Liver (tissue), 9 donors: ENCODE measurements around the gene HIVEP3. TPM values are rescaled to one million over a fixed set of nuclear protein-coding genes. Genes with fewer than 3 reads are reported as not detected.

Source experiments
- DNase-seq: peaks from one replicate; pipeline ENCODE4 v3.0.0-alpha.2; 2017; ENCODE audit warnings: low spot score
- H3K27ac ChIP-seq, 2 donors: one replicate each; pipeline ENCODE4 v1.7.0; 2013; ENCODE audit warnings: inconsistent platforms in 2 of 2, low read length in 2 of 2, control low read depth in 1 of 2, low read depth in 1 of 2, mild to moderate bottlenecking in 1 of 2
- H3K27me3 ChIP-seq, 4 donors: one replicate each; pipeline versions ENCODE4 v1.6.1 to v1.7.0; 2013; ENCODE audit warnings: low read length in 3 of 4, inconsistent platforms in 1 of 4, mild to moderate bottlenecking in 1 of 4, moderate library complexity in 1 of 4; ENCODE audit not compliant: control insufficient read depth in 4 of 4, insufficient read depth in 4 of 4
- H3K36me3 ChIP-seq, 4 donors: one replicate each; pipeline versions ENCODE4 v1.6.1 to v1.7.0; 2013; ENCODE audit warnings: low read length in 3 of 4, mild to moderate bottlenecking in 3 of 4, low read depth in 1 of 4, moderate library complexity in 1 of 4; ENCODE audit not compliant: control insufficient read depth in 4 of 4, insufficient read depth in 3 of 4
- H3K4me1 ChIP-seq, 4 donors: one replicate each; pipeline versions ENCODE4 v1.6.1 to v1.7.0; 2013; ENCODE audit warnings: low read length in 3 of 4, mild to moderate bottlenecking in 3 of 4, moderate library complexity in 1 of 4; ENCODE audit not compliant: control insufficient read depth in 4 of 4, insufficient read depth in 4 of 4
- H3K4me3 ChIP-seq, 3 donors: one replicate each; pipeline versions ENCODE4 v1.6.1 to v1.7.0; 2013; ENCODE audit warnings: low read length in 3 of 3, control low read depth in 1 of 3, low read depth in 1 of 3, mild to moderate bottlenecking in 1 of 3
- H3K9ac ChIP-seq, 2 donors: one replicate each; pipeline ENCODE4 v1.7.0; 2013; ENCODE audit warnings: low read length in 2 of 2, mild to moderate bottlenecking in 2 of 2, moderate library complexity in 2 of 2, control low read depth in 1 of 2, low read depth in 1 of 2
- H3K9me3 ChIP-seq, 4 donors: one replicate each; pipeline versions ENCODE4 v1.6.1 to v1.7.0; 2013; ENCODE audit warnings: low read length in 3 of 4; ENCODE audit not compliant: control insufficient read depth in 4 of 4
- EGR1 ChIP-seq, 2 donors: IDR thresholded peaks; 2 replicates each; pipeline ENCODE4 v1.6.1; 2016 to 2018; ENCODE audit warnings: antibody characterized with exemption in 2 of 2, low read depth in 2 of 2
- FOXA2 ChIP-seq: IDR thresholded peaks from 2 replicates; pipeline ENCODE4 v1.6.1; 2016; ENCODE audit warnings: antibody characterized with exemption
- GABPA ChIP-seq, 2 donors: IDR thresholded peaks in 1 of 2; conservative IDR thresholded peaks in 1 of 2; 2 replicates each; pipeline ENCODE4 v1.6.1; 2016; ENCODE audit warnings: antibody characterized with exemption in 2 of 2, mild to moderate bottlenecking in 1 of 2, moderate library complexity in 1 of 2
- HNF4A ChIP-seq, 2 donors: conservative IDR thresholded peaks; 2 replicates each; pipeline ENCODE4 v1.6.1; 2016; ENCODE audit warnings: antibody characterized with exemption in 2 of 2, mild to moderate bottlenecking in 2 of 2
- JUND ChIP-seq, 2 donors: IDR thresholded peaks; 2 replicates each; pipeline ENCODE4 v1.6.1; 2016; ENCODE audit warnings: antibody characterized with exemption in 2 of 2
- NR2F2 ChIP-seq: IDR thresholded peaks from 2 replicates; pipeline ENCODE4 v1.6.1; 2016; ENCODE audit warnings: antibody characterized with exemption
- RXRA ChIP-seq, 2 donors: IDR thresholded peaks; 2 replicates each; pipeline ENCODE4 v1.6.1; 2017 to 2018; ENCODE audit warnings: antibody characterized with exemption in 2 of 2, mild to moderate bottlenecking in 1 of 2
- TAF1 ChIP-seq: conservative IDR thresholded peaks from 2 replicates; pipeline ENCODE4 v1.6.1; 2016; ENCODE audit warnings: antibody characterized with exemption, mild to moderate bottlenecking
- YY1 ChIP-seq: IDR thresholded peaks from 2 replicates; pipeline ENCODE4 v1.6.1; 2016; ENCODE audit warnings: antibody characterized with exemption, mild to moderate bottlenecking
- WGBS: extraction: QIAGEN DNeasy Blood & Tissue Kit; methylation state at CpG from one replicate; pipeline ENCODE4 v1.1.7; 2013; 5-methylcytosine and 5-hydroxymethylcytosine counted together
- polyA plus RNA-seq, 2 donors: library from polyadenylated mRNA; stranded (reverse) in 1 of 2; unstranded in 1 of 2; fragments of 200-250 nt in 1 of 2; fragments of >200 nt in 1 of 2; fragmentation: Nextera tagmentation in 1 of 2; extraction: Ambion mirVana in 1 of 2; gene quantifications; one replicate each; pipeline versions ENCODE4 v1.2.1 to v1.2.3, GENCODE V29; 2013 to 2015
- total RNA-seq, 2 donors: library from RNA; depleted of rRNA; stranded (reverse); fragments of >200 nt; gene quantifications; one replicate each; pipeline ENCODE4 v1.2.3, GENCODE V29; 2014
- TF ChIP-seq, protein P1 (sequence below): fragments of 150-350 bp; IDR thresholded peaks from 2 replicates; pipeline ENCODE4 v1.5.1; 2017; ENCODE audit warnings: improper control_type of control experiment, low read depth, low read length; ENCODE audit not compliant: missing input control
- TF ChIP-seq, protein P2 (sequence below): IDR thresholded peaks from 2 replicates; pipeline ENCODE4 v1.6.1; 2016; ENCODE audit warnings: antibody characterized with exemption
- TF ChIP-seq, protein P3 (sequence below): IDR thresholded peaks from 2 replicates; pipeline ENCODE4 v1.6.1; 2016; ENCODE audit warnings: antibody characterized with exemption
- TF ChIP-seq, protein P4 (sequence below): IDR thresholded peaks from 2 replicates; pipeline ENCODE4 v1.6.1; 2016; ENCODE audit warnings: antibody characterized with exemption
- TF ChIP-seq, protein P5 (sequence below): IDR thresholded peaks from 2 replicates; pipeline ENCODE4 v1.6.1; 2016; ENCODE audit warnings: antibody characterized with exemption, mild to moderate bottlenecking
- donor health status: healthy.
- donor health status: healthy.
- donor health status: healthy.
- donor health status: healthy.
- donor health status: healthy.

HIVEP3 gene
- total and polyA plus RNA-seq, 4 donors: 0.93 to 1.6 (median 1.4) TPM

DNA sequence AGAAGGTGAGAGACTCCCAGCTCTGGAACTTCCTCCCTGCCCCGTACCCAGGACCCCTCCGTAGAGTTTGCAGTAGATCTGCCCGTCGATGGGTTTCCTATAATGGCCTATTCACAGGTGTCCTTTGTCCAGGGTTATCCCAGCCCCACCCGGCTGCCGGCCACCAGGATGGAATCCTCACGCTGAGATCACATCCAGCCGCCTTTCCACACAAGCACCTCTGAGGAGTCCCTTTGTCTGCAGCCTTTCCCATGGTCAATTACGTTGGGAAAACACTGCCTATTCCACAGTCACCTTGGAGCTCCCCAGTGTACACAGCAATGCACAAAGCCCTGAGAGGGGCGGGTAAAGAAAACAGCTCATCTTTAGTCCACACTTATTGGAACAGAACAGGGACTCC lies 244.2 kb downstream of the HIVEP3 start:
- TF ChIP-seq, protein P1, sequence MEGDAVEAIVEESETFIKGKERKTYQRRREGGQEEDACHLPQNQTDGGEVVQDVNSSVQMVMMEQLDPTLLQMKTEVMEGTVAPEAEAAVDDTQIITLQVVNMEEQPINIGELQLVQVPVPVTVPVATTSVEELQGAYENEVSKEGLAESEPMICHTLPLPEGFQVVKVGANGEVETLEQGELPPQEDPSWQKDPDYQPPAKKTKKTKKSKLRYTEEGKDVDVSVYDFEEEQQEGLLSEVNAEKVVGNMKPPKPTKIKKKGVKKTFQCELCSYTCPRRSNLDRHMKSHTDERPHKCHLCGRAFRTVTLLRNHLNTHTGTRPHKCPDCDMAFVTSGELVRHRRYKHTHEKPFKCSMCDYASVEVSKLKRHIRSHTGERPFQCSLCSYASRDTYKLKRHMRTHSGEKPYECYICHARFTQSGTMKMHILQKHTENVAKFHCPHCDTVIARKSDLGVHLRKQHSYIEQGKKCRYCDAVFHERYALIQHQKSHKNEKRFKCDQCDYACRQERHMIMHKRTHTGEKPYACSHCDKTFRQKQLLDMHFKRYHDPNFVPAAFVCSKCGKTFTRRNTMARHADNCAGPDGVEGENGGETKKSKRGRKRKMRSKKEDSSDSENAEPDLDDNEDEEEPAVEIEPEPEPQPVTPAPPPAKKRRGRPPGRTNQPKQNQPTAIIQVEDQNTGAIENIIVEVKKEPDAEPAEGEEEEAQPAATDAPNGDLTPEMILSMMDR: no peak
- H3K27ac ChIP-seq: no peak overlapping the region
- 85% methylated on average over 10 of the region's 10 CpGs for WGBS
- no peak overlapping the region for H3K9ac ChIP-seq
- no peaks in the 10 kb centered on the region for H3K9me3 ChIP-seq
- H3K4me1 ChIP-seq: no peaks in the 10 kb centered on the region
- no peak for DNase-seq
- no peaks in the 10 kb centered on the region for H3K36me3 ChIP-seq
- H3K4me3 ChIP-seq: no peak overlapping the region
- no peaks in the 10 kb centered on the region for H3K27me3 ChIP-seq

DNA sequence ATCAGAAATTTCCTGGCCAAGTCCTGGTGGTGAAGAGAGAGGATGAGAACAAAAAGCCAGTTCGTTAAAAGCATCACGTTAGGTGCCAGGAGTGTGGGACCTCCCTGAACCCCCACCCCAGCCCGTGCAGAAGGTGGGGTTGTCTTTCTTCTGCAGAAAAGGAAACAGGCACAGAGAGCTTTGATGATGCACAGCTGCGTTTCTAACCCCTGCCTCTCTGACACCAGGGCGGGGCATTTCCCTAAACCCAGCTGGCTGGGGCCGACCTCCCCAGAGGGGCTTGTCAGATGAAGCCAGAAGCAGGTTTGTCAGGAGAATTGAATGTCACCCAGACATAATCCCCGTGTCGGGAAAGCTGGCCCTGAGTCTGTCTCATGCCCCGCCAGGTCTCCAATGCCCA lies 244.9 kb downstream of the HIVEP3 start:
- no peaks in the 10 kb centered on the region for H3K9me3 ChIP-seq
- no peak overlapping the region for H3K9ac ChIP-seq
- H3K27me3 ChIP-seq: no peaks in the 10 kb centered on the region
- H3K36me3 ChIP-seq: no peaks in the 10 kb centered on the region
- 66% methylated on average over 9 of the region's 9 CpGs for WGBS
- DNase-seq: no peak
- no peak overlapping the region for H3K4me3 ChIP-seq
- H3K4me1 ChIP-seq: no peaks in the 10 kb centered on the region
- H3K27ac ChIP-seq: no peak overlapping the region
- TF ChIP-seq, protein P2, sequence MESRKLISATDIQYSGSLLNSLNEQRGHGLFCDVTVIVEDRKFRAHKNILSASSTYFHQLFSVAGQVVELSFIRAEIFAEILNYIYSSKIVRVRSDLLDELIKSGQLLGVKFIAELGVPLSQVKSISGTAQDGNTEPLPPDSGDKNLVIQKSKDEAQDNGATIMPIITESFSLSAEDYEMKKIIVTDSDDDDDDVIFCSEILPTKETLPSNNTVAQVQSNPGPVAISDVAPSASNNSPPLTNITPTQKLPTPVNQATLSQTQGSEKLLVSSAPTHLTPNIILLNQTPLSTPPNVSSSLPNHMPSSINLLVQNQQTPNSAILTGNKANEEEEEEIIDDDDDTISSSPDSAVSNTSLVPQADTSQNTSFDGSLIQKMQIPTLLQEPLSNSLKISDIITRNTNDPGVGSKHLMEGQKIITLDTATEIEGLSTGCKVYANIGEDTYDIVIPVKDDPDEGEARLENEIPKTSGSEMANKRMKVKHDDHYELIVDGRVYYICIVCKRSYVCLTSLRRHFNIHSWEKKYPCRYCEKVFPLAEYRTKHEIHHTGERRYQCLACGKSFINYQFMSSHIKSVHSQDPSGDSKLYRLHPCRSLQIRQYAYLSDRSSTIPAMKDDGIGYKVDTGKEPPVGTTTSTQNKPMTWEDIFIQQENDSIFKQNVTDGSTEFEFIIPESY: no peak
- TF ChIP-seq, protein P3, sequence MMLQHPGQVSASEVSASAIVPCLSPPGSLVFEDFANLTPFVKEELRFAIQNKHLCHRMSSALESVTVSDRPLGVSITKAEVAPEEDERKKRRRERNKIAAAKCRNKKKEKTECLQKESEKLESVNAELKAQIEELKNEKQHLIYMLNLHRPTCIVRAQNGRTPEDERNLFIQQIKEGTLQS: no peak
- TF ChIP-seq YY1: no peak
- TF ChIP-seq, protein P1: no peak
- TF ChIP-seq NR2F2: no peak
- no peak for TF ChIP-seq RXRA (IDR thresholded peaks at IDR 0.05)
- TF ChIP-seq, protein P4, sequence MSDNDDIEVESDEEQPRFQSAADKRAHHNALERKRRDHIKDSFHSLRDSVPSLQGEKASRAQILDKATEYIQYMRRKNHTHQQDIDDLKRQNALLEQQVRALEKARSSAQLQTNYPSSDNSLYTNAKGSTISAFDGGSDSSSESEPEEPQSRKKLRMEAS: no peak
- no peak for TF ChIP-seq FOXA2
- TF ChIP-seq TAF1: no peak
- no peak for TF ChIP-seq HNF4A (conservative IDR thresholded peaks at IDR 0.05)
- TF ChIP-seq, protein P5, sequence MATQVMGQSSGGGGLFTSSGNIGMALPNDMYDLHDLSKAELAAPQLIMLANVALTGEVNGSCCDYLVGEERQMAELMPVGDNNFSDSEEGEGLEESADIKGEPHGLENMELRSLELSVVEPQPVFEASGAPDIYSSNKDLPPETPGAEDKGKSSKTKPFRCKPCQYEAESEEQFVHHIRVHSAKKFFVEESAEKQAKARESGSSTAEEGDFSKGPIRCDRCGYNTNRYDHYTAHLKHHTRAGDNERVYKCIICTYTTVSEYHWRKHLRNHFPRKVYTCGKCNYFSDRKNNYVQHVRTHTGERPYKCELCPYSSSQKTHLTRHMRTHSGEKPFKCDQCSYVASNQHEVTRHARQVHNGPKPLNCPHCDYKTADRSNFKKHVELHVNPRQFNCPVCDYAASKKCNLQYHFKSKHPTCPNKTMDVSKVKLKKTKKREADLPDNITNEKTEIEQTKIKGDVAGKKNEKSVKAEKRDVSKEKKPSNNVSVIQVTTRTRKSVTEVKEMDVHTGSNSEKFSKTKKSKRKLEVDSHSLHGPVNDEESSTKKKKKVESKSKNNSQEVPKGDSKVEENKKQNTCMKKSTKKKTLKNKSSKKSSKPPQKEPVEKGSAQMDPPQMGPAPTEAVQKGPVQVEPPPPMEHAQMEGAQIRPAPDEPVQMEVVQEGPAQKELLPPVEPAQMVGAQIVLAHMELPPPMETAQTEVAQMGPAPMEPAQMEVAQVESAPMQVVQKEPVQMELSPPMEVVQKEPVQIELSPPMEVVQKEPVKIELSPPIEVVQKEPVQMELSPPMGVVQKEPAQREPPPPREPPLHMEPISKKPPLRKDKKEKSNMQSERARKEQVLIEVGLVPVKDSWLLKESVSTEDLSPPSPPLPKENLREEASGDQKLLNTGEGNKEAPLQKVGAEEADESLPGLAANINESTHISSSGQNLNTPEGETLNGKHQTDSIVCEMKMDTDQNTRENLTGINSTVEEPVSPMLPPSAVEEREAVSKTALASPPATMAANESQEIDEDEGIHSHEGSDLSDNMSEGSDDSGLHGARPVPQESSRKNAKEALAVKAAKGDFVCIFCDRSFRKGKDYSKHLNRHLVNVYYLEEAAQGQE: no peak
- no peak for TF ChIP-seq EGR1 (IDR thresholded peaks at IDR 0.05; ENCODE audit: low read depth in 2 of 2)
- no peak for TF ChIP-seq JUND (IDR thresholded peaks at IDR 0.05)
- no peak for TF ChIP-seq GABPA (IDR thresholded peaks at IDR 0.05 in 1 of 2, conservative IDR thresholded peaks at IDR 0.05 in 1 of 2)
